Measurements from ENCODE around the gene TIMM13. TPM values are rescaled to one million over a fixed set of nuclear protein-coding genes. Genes with fewer than 3 reads are reported as not detected.

The TIMM13 gene
- total and polyA plus RNA-seq, 9 of the 15 experiments (the other 6 are each of a cell fraction or from before 2014, with no cell fraction given) = 17.6 to 215 (median 71.8) TPM

- TF ChIP-seq FOXA1 (IDR thresholded peaks at IDR 0.05; ENCODE audit: borderline replicate concordance) = no peak
- peak; percentile 27 to 67 for TF ChIP-seq E2F6 (IDR thresholded peaks at IDR 0.05; ENCODE audit: borderline replicate concordance in 1 of 2, extremely low read depth in 1 of 2, insufficient read depth in 1 of 2, insufficient read length in 1 of 2, low read depth in 1 of 2, low read length in 1 of 2, poor library complexity in 1 of 2, severe bottlenecking in 1 of 2)
- no peak for TF ChIP-seq TOE1 (IDR thresholded peaks at IDR 0.05; ENCODE audit: borderline replicate concordance)
- no peak for TF ChIP-seq TOE1 (CRISPR knock-in tag; IDR thresholded peaks at IDR 0.05; ENCODE audit: borderline replicate concordance, low read depth)
- TF ChIP-seq KLF16 (IDR thresholded peaks at IDR 0.05) = no peak
- no peak for TF ChIP-seq E2F5 (CRISPR knock-in tag; IDR thresholded peaks at IDR 0.05)
- no peak for TF ChIP-seq ZNF24 (IDR thresholded peaks at IDR 0.05)
- TF ChIP-seq HDAC1 (IDR thresholded peaks at IDR 0.05) = peak in 1 of 2 experiments; percentile 2; a peak in 1 of 4 replicates
- TF ChIP-seq ZNF707 (CRISPR knock-in tag; conservative IDR thresholded peaks at IDR 0.05) = no peak
- no peak for TF ChIP-seq FOXK2 (conservative IDR thresholded peaks at IDR 0.05 in 1 of 2, IDR thresholded peaks at IDR 0.05 in 1 of 2; ENCODE audit: low read depth in 2 of 2)
- TF ChIP-seq ZNF212 (CRISPR knock-in tag; IDR thresholded peaks at IDR 0.05) = no peak
- TF ChIP-seq MYC (IDR thresholded peaks at IDR 0.05; ENCODE audit: low read depth, low read length) = peak; percentile 60
- TF ChIP-seq MYC (CRISPR knock-in tag; IDR thresholded peaks at IDR 0.05; ENCODE audit: borderline replicate concordance, low read depth) = no peak
- TF ChIP-seq NCOA6 (IDR thresholded peaks at IDR 0.05) = no peak
- no peak for TF ChIP-seq ZNF354B (CRISPR knock-in tag; IDR thresholded peaks at IDR 0.05)
- no peak for TF ChIP-seq ATF1 (CRISPR knock-in tag; IDR thresholded peaks at IDR 0.05)
- TF ChIP-seq ATF1 (tag; IDR thresholded peaks at IDR 0.05) = peak; percentile 68
- TF ChIP-seq LEF1 (IDR thresholded peaks at IDR 0.05) = no peak
- peak; percentile 99 for TF ChIP-seq RBFOX2 (IDR thresholded peaks at IDR 0.05; ENCODE audit: low read depth, low read length)
- peak in 1 of 2 experiments; percentile 31; a peak in 1 of 4 replicates for TF ChIP-seq SIN3A (IDR thresholded peaks at IDR 0.05; ENCODE audit: borderline replicate concordance in 2 of 2, control insufficient read depth in 1 of 2, low read depth in 2 of 2, low read length in 2 of 2)
- TF ChIP-seq ZNF436 (CRISPR knock-in tag; IDR thresholded peaks at IDR 0.05) = peak; percentile 62; the same call in 1 of the 2 replicates
- TF ChIP-seq CEBPZ (IDR thresholded peaks at IDR 0.05; ENCODE audit: borderline replicate concordance, low read depth, low read length) = no peak
- TF ChIP-seq BDP1 (IDR thresholded peaks at IDR 0.05; ENCODE audit: insufficient read depth, insufficient read length) = no peak
- peak; percentile 98 for TF ChIP-seq KDM2B (CRISPR knock-in tag; IDR thresholded peaks at IDR 0.05)
- TF ChIP-seq MAFG (tag; conservative IDR thresholded peaks at IDR 0.05) = no peak
Measured at GRCh38 chr19:2475702-2476450, 48.5 kb upstream of the TIMM13 start, which contains the start of gene GADD45B (continued).

All from K562 (cell line).